GM21786 (cell line): ENCODE data around the gene SCUBE1.

Experiments used
- ATAC-seq: cut with Tn5 transposase; IDR thresholded peaks from one replicate; pipeline ENCODE4 v1.9.1; 2021; ENCODE audit not compliant: unreplicated experiment

SCUBE1 gene

GRCh38 chr22:43303166-43303565 is 40.0 kb downstream of the SCUBE1 start:
- no peak for ATAC-seq

GRCh38 chr22:43302531-43303041 is 40.6 kb downstream of the SCUBE1 start:
- ATAC-seq: no peak

GRCh38 chr22:43301866-43302265 is 41.3 kb downstream of the SCUBE1 start:
- no peak for ATAC-seq

GRCh38 chr22:43300891-43301676 is 42.1 kb downstream of the SCUBE1 start:
- ATAC-seq: no peak

- ATAC-seq: no peak
These were observed 43.4 kb downstream of the SCUBE1 start for GRCh38 chr22:43299736-43300135.

- ATAC-seq: no peak
These were observed 44.9 kb downstream of the SCUBE1 start for GRCh38 chr22:43298062-43298801.

GRCh38 chr22:43297270-43298061 is 45.7 kb downstream of the SCUBE1 start:
- ATAC-seq: no peak

- no peak for ATAC-seq
These were observed 46.8 kb downstream of the SCUBE1 start for GRCh38 chr22:43296276-43296902.

GRCh38 chr22:43295660-43296059 is 47.5 kb downstream of the SCUBE1 start:
- no peak for ATAC-seq

- ATAC-seq: no peak
These were observed 48.0 kb downstream of the SCUBE1 start for GRCh38 chr22:43295173-43295572.

GRCh38 chr22:43293655-43294392 is 49.3 kb downstream of the SCUBE1 start:
- ATAC-seq: no peak

- no peak for ATAC-seq
These were observed 49.9 kb downstream of the SCUBE1 start for GRCh38 chr22:43293259-43293654.

GRCh38 chr22:43292630-43293018 is 50.5 kb downstream of the SCUBE1 start:
- no peak for ATAC-seq

GRCh38 chr22:43291381-43291780 is 51.8 kb downstream of the SCUBE1 start:
- ATAC-seq: no peak

GRCh38 chr22:43289976-43290721 is 53.0 kb downstream of the SCUBE1 start:
- no peak for ATAC-seq

- ATAC-seq: no peak
These were observed 53.6 kb downstream of the SCUBE1 start for GRCh38 chr22:43289531-43289963.

- ATAC-seq: no peak
These were observed 54.3 kb downstream of the SCUBE1 start for GRCh38 chr22:43288807-43289420.

GRCh38 chr22:43288378-43288777 is 54.8 kb downstream of the SCUBE1 start:
- no peak for ATAC-seq

- ATAC-seq: no peak
These were observed 55.7 kb downstream of the SCUBE1 start for GRCh38 chr22:43287441-43287840.
